ENCODE results near the gene PARD3.
"Not testable (repeated sequence)": the region's sequence is repeated elsewhere in the genome, so short reads cannot be mapped to it uniquely, and the experiment has no call there.

Gene PARD3

DNA sequence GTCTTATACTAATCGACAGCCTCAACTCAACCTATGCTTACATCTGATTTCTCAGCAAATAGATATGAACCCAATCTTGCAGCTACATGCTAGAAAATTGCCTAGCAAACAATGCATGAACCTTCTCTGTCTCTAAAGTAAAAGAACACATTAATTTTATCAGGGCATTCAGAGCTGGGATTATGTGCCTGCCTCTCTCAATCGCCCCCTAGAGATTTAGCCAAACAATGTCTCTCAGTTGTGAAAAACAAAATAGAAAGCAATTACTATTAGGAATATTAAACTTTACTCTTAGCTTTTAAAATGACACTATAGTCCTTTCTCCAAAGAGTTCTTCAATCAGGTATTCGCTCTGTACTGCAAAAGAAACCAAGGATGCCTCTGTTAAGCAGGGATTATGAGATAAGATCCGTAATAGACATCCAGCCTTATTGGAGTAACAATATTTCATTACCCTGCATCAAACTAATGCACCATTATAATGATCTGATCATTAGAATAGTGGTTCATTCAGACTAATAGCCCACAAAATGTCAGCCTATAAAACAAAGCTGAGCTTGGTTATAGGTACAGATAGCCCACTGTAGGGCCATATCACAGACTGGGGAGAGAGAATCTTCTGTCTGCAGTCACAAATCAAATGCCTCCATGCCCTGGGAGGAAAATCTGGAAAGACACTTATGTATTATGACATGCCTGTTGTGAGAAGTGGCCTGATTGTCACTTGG lies 736.9 kb downstream of the PARD3 start:
- DNase-seq: no peak
- Histone ChIP-seq H3K4me3 (ENCODE audit: low read depth, low read length) (no peak overlapping the region), H3K27ac (no peak overlapping the region), H3K9me3 (ENCODE audit: severe bottlenecking) (no peaks in the 10 kb centered on the region), H3K36me3 (no peaks in the 10 kb centered on the region), H3K27me3 (ENCODE audit: insufficient read depth, low read depth, severe bottlenecking) (no peaks in the 10 kb centered on the region)
- TF ChIP-seq, protein P1, sequence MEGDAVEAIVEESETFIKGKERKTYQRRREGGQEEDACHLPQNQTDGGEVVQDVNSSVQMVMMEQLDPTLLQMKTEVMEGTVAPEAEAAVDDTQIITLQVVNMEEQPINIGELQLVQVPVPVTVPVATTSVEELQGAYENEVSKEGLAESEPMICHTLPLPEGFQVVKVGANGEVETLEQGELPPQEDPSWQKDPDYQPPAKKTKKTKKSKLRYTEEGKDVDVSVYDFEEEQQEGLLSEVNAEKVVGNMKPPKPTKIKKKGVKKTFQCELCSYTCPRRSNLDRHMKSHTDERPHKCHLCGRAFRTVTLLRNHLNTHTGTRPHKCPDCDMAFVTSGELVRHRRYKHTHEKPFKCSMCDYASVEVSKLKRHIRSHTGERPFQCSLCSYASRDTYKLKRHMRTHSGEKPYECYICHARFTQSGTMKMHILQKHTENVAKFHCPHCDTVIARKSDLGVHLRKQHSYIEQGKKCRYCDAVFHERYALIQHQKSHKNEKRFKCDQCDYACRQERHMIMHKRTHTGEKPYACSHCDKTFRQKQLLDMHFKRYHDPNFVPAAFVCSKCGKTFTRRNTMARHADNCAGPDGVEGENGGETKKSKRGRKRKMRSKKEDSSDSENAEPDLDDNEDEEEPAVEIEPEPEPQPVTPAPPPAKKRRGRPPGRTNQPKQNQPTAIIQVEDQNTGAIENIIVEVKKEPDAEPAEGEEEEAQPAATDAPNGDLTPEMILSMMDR (IDR thresholded peaks at IDR 0.05; ENCODE audit: low read depth, low read length): no peak

DNA sequence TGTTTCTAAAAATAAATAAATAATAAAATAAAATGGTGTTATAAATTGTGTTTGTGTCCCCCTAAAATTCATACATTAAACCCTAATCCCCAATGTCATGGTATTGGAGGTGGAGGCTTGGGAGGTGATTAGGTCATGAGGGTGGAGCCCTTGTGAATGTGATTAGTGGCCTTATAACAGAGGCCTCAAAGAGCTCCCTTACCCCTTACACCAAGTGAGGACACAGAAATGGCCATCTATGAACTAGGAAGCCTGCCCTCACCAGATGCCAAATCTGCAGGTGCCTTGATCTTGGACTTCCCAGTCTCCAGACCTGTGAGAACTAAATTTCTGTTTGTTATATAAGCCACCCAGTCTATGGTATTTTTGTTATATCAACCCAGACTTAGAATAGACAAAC lies 738.7 kb downstream of the PARD3 start:
- H3K27ac ChIP-seq: no peak overlapping the region
- no peak for DNase-seq
- TF ChIP-seq, protein P1 (IDR thresholded peaks at IDR 0.05; ENCODE audit: low read depth, low read length): no peak

DNA sequence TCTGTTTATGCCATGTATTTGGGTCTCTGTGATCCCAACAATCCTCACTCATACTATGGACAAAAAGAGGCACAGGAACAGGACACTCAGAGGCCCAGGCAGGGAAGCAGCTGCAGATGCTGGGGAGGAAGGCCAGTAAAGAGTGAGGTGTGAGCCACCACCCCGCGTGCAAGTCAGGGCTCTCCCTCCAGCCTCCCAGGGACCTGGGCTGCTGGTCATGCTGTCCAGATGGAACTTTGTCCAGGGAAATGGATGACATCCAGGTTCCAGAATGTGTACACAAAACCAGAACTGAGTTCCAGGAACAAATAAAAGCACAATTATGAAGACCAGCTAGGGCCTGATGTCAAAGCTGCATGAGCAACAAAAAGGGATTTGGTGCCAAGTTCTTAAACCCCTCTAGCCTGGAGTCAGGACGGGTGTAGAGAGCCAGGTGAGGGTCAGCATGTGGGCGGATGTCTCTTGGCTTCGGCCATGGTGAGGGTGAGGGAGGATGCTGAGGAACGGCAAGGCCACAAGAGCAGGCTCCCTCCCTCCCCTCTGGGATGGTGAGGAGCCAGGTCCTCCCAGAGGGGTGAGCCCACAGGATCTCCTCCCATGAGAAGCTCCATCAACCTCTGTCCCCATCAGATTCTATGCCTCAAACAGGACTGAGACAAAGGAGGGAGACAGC lies 739.7 kb downstream of the PARD3 start:
- Histone ChIP-seq H3K27ac (no peak overlapping the region), H3K36me3 (no peaks in the 10 kb centered on the region)

More for the DNA sequence above, 738.7 kb downstream of the PARD3 start:
- no peaks in the 10 kb centered on the region for H3K9me3 ChIP-seq (ENCODE audit: severe bottlenecking)
- no peak overlapping the region for H3K4me3 ChIP-seq (ENCODE audit: low read depth, low read length)
- no peaks in the 10 kb centered on the region for H3K36me3 ChIP-seq
- no peaks in the 10 kb centered on the region for H3K27me3 ChIP-seq (ENCODE audit: insufficient read depth, low read depth, severe bottlenecking)

DNA sequence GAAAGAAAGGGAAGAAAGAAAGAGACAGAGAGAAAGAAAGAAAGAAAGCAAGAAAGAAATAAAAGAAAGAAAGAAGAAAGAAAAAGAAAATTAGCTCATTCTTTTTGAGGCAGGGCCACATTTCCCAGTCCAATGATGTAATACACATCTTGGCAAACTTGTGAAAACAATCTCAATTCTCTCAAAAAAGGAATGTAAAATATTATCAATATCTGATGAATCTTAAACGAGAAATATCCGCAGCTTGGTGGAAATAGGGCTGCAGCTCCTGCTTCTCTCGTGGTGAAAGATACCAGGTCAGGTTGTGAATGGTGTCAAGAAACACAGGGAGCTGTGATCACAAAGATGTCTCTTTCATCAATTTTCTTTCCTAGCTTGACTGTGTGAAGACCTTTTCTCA lies 741.0 kb downstream of the PARD3 start:
- no peak overlapping the region for H3K27ac ChIP-seq
- H3K27me3 ChIP-seq (ENCODE audit: insufficient read depth, low read depth, severe bottlenecking): no peaks in the 10 kb centered on the region
- no peak for DNase-seq
- H3K36me3 ChIP-seq: no peaks in the 10 kb centered on the region
- no peaks in the 10 kb centered on the region for H3K9me3 ChIP-seq (ENCODE audit: severe bottlenecking)
- TF ChIP-seq, protein P1 (IDR thresholded peaks at IDR 0.05; ENCODE audit: low read depth, low read length): no peak
- H3K4me3 ChIP-seq (ENCODE audit: low read depth, low read length): no peak overlapping the region

More for the DNA sequence above, 739.7 kb downstream of the PARD3 start:
- TF ChIP-seq, protein P1 (IDR thresholded peaks at IDR 0.05; ENCODE audit: low read depth, low read length): no peak
- Histone ChIP-seq H3K4me3 (ENCODE audit: low read depth, low read length) (no peak overlapping the region), H3K27me3 (ENCODE audit: insufficient read depth, low read depth, severe bottlenecking) (no peaks in the 10 kb centered on the region), H3K9me3 (ENCODE audit: severe bottlenecking) (no peaks in the 10 kb centered on the region)
- DNase-seq: no peak

DNA sequence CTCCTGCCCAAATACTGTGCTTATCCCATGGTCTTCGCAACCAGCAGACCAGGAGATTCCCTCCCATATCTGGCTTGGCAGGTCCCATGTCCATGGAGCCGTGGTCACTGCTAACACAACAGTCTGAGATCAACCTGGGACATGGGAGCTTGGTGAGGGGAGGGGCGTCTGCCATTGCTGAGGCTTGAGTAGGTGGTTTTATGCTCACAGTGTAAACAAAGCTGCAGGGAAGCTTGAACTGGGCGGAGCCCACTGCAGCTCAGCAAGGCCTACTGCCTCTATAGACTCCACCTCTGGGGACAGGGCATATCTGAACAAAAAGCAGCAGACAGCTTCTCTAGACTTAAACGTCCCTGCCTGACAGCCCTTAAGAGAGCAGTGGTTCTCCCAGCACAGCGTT lies 747.4 kb downstream of the PARD3 start:
- DNase-seq; H3K27me3 ChIP-seq (ENCODE audit: insufficient read depth, low read depth, severe bottlenecking); H3K4me3 ChIP-seq (ENCODE audit: low read depth, low read length); H3K36me3 ChIP-seq; H3K9me3 ChIP-seq (ENCODE audit: severe bottlenecking); H3K27ac ChIP-seq: not testable (repeated sequence)

DNA sequence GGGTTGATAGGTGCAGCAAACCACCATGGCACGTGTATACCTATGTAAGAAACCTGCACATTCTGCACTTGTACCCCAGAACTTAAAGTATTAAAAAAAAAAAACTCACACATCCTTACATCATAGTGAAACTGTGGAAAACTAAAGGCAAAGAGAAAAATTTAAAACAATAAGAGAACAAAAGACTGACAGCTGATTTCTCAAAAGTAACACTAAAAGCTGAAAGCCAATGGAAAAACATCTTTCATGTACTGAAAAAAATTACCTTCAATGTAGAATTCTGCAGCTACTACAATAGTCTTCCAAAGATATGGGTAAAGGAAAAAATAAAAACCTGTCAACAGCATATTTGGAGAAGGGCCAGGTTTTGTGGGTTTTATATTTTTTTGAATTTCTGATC lies 751.5 kb downstream of the PARD3 start:
- H3K27ac ChIP-seq: no peak overlapping the region
- H3K27me3 ChIP-seq (ENCODE audit: insufficient read depth, low read depth, severe bottlenecking): no peaks in the 10 kb centered on the region
- H3K36me3 ChIP-seq: no peaks in the 10 kb centered on the region
- no peak for DNase-seq
- no peak overlapping the region for H3K4me3 ChIP-seq (ENCODE audit: low read depth, low read length)
- no peaks in the 10 kb centered on the region for H3K9me3 ChIP-seq (ENCODE audit: severe bottlenecking)
- TF ChIP-seq, protein P1 (IDR thresholded peaks at IDR 0.05; ENCODE audit: low read depth, low read length): no peak

All from WERI-Rb-1 (cell line).